LNCaP clone FGC (cell line): ENCODE measurements around the gene RGS14.
A peak's percentile ranks its signal among the peaks of the same experiment; 100 is the strongest.

Experiments used
- DNase-seq: peaks from one replicate; pipeline ENCODE4 v3.0.0-alpha.2; 2011; ENCODE audit warnings: low read depth
- H3K4me3 ChIP-seq: 2 replicates; pipeline ENCODE4 v1.5.1; 2011; ENCODE audit warnings: mild to moderate bottlenecking, low read depth, low read length, control low read depth
- TF ChIP-seq, protein P1 (sequence below): IDR thresholded peaks from 2 replicates; pipeline ENCODE4 v1.5.1; 2012; ENCODE audit warnings: mild to moderate bottlenecking; ENCODE audit not compliant: control insufficient read depth, insufficient read depth; ENCODE audit errors: extremely low read depth

The RGS14 gene

DNA sequence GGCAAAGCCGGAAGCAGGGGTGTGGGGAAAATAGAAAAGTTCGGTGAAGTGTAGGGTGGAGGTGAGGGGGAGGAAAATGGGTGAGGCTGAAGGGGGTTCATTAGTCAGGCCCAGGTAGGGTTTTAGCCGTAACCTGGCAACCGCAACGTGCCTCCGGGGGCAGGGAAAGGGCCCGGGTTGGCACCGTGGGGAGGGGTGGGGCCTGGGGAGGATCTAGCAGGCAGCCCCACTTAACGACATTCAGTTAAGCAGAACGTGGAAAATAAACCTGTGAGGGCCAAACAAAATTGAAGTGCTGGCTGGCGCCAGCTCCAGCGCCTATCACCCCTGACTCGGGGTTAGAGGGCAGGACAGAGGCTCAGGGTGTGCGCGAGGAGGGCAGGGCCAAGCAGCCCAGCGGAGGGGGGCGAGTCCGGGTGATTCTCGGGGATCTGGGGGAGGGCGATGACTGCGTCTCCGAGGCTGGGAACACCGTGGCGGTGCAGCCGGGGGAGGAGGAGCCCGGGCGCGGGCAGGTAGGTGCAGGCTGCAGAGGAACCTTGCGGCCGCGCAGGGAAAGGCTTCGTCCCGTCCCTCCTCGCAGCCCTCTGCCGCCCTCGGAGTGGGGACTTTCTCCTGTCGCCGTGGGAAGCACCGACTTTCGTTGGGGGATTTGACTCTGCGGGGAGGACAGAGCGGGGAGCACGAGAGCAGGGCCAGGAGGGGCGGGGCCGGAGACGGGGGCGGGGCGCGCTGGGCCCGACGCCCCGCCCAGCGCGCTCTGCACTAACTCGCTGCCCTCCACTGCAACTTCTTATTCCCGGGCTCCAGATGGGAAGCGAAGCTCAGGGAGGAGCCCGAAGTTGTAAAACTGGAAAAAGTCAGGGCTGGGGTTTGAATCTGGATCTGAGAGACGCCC, 5.1 kb downstream of the RGS14 start:
- H3K4me3 ChIP-seq = no peak overlapping the region
- DNase-seq = no peak
- TF ChIP-seq, protein P1, sequence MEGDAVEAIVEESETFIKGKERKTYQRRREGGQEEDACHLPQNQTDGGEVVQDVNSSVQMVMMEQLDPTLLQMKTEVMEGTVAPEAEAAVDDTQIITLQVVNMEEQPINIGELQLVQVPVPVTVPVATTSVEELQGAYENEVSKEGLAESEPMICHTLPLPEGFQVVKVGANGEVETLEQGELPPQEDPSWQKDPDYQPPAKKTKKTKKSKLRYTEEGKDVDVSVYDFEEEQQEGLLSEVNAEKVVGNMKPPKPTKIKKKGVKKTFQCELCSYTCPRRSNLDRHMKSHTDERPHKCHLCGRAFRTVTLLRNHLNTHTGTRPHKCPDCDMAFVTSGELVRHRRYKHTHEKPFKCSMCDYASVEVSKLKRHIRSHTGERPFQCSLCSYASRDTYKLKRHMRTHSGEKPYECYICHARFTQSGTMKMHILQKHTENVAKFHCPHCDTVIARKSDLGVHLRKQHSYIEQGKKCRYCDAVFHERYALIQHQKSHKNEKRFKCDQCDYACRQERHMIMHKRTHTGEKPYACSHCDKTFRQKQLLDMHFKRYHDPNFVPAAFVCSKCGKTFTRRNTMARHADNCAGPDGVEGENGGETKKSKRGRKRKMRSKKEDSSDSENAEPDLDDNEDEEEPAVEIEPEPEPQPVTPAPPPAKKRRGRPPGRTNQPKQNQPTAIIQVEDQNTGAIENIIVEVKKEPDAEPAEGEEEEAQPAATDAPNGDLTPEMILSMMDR = no peak

- DNase-seq = no peak
- H3K4me3 ChIP-seq = no peak overlapping the region
- TF ChIP-seq, protein P1 = no peak
Measured at GRCh38 chr5:177363565-177363964, 5.8 kb downstream of the RGS14 start.

- no peak for DNase-seq
- H3K4me3 ChIP-seq = no peak overlapping the region
- TF ChIP-seq, protein P1 = no peak
Measured at GRCh38 chr5:177364159-177364962, 6.6 kb downstream of the RGS14 start.

GRCh38 chr5:177365845-177366527, 8.3 kb downstream of the RGS14 start:
- DNase-seq = no peak
- TF ChIP-seq, protein P1 = no peak
- H3K4me3 ChIP-seq = peak overlapping the region; percentile 51

GRCh38 chr5:177366528-177367322, 9.0 kb downstream of the RGS14 start:
- peak; percentile 50 for DNase-seq
- TF ChIP-seq, protein P1 = no peak
- H3K4me3 ChIP-seq = peak overlapping the region; percentile 51

DNA sequence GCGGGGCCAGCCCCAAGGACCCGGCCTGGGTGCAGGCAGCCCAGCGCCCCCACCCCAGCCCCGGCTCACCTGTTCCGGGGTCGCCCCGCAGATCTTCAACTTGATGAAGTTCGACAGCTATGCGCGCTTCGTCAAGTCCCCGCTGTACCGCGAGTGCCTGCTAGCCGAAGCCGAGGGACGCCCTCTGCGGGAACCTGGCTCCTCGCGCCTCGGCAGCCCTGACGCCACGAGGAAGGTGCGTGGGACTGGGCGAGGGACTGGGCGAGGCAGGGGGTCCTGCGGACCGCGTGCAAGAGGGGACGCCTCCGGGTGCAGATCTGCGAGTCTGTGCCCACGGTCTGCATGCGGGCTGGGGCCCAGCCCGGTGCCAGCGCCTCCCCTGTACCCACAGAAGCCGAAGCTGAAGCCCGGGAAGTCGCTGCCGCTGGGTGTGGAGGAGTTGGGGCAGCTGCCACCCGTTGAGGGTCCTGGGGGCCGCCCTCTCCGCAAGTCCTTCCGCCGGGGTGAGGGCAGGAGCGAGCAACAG, 9.7 kb downstream of the RGS14 start:
- TF ChIP-seq, protein P1 = no peak
- no peak for DNase-seq
- H3K4me3 ChIP-seq = peak overlapping the region; percentile 51
